CD4-positive, alpha-beta T cell treated with Interleukin-6 at 100 ng/mL for 8 hours (primary cell): ENCODE measurements around the gene CRYGS.
"Not testable (repeated sequence)": the region's sequence is repeated elsewhere in the genome, so short reads cannot be mapped to it uniquely, and the experiment has no call there.

Experiments
- DNase-seq: peaks from one replicate; pipeline ENCODE4 v3.0.0-alpha.2; 2020; ENCODE audit warnings: mixed read lengths, low spot score

The CRYGS gene

DNA sequence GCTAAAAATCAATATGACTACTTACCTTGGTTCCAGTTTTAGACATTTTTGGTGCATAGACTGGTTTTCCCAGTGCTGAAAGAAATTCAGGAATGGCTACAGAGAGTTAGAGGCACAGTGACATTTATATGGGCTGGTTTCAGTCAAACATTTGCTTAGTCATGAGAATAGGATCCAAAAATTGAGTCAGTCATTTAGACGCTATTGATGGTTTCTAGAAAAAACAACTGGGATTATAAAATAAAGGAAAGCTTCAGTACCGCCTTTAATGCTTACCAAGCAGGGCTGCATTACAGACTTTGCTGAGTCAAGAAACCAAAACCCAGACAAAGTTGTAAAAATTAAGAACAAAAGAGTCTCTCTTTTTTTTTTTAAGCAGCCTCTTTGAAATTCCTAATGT, at the start of gene CRYGS:
CRYGS (minus strand) TSS at position 100 of the 400 bp plus-strand sequence; CDS start at position 46, 54 bp downstream.
- no peak for DNase-seq

DNA sequence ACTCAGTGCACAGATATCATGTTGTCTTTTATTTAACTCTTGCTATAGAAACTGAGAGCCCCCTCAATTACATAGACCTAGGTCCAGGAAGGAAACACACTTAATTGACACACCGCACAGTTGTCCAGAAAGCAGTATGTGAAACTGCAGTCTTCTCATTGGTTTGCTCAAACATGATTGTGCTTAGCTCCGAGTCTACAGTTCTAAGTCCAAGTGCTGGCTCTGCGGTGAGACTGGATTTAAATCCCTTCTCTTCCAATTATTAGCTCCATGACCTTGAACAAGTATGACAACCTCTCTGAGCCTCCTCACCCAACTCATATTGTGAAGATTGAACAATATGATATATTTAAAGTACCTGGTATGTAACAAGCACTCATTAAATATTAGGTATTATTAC, 49.7 kb upstream of the CRYGS start:
- no peak for DNase-seq

DNA sequence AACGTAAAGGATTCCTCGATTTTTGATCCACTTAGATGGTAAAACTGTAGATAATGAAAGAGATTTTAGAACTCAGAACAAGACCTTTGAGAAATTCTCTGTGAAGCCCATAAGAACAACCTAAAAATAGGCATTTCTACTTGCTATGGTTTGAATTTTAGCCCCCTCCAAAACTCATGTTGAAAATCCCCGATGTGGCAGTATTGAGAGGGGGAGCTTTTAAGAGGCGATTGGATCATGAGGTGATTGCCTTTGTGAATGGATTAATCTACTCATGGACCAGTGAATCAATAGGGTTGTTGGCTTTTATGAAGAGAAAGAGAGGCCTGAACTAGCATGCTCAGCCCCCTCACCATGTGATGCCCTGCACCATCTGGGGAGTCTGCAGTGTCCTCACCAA, 48.5 kb upstream of the CRYGS start:
- no peak for DNase-seq

DNA sequence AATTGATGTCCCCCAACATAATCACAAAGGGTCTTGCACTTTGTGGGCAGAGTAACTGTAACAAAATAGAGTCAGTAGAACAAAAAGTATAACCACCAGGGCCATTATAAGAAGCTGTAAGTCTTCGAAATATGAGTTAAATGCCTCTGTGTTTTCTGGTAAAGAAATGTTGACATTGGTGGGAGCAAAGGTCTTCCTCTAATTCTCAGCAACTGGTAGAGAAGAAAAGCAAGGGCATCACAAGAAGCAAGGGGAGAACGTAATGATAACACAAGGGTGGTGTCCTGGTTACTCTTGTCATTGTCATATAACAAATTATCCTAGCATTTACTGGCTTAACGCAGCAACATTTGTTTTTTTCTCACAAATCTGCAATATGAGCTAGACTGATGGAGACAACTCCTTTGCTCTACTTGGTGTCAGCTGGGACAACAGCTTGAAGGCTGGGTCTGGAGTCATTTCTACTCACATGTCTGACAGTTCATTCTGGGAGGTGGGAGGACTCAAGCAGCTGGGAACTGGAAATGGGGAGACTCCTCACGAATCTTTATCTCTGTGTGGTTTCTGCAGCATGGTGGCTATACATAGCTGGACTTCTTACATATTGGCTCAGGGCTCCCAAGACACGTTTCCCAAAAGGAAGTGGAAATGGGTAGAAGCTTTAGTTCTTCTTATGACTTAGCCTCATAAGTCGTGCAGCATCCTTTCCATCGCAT, 46.6 kb upstream of the CRYGS start:
- no peak for DNase-seq

DNA sequence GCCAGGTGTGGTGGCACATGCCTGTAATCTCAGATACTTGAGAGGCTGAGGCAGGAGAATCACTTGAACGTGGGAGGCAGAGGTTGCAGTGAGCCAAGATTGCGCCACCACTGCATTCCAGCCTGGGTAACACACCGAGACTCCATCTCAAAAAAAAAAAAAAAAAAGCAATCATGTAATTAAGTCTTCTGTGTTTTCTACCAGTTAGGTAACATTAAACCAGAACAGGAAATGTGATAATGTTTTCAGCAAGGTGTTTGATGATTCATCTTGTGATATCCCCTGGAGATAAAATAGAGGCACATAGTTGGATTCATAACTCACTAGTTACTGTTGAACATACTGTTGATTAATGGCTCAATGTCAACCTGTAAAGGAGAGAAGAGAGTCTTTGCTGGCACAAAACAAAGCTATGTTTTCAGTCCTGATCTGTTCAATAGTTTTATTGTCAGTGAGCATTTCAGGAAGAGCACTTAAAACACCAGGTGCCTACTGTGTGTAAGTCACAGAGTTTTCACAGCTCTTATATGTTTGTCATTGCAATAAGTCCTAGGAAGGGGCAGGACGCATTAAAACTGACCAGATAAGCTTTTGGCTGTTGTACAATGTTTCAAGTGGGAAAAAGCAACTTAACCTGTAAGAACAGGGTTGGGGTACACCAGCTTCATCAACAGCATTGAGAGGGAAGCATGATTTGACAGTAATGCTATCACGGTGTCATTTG, 45.8 kb upstream of the CRYGS start:
- peak; percentile 36 for DNase-seq

DNA sequence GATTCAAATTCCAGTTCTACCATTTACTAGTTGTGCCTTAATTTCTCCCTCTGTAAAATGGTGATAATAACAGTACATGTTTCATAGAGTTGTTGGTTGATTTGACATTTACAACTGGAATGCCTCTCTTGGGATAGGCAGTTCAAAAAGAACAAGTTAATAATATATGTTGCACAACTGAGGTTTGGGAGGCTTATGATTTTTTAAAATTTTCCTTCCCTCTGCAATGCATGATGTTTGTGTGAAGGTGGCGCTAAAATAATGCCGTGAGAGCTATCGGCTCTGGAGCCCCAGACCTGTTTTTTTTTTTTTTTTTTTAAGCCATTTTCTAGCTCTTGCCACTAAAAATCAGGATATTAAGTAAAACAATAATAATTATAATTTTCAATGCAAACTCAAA, 44.9 kb upstream of the CRYGS start:
- no peak for DNase-seq

DNA sequence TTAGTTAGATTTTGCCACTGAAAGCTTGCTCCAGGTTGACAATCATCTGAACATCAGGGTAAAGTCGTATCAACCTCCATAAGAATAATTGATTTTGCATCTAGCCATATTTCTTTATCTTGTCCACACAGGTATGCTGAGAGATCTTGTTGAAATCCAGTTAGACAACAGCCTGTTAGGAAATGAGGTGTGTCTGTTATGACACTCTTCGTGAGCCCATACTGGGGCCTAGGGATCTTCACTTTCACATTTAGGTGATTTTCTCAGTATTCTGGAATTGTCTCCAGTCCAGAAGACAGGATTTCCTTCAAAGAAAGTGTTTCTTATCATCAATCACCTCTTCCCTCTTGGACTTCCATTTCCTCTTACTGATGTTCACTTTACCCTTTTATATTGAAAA, 44.5 kb upstream of the CRYGS start:
- no peak for DNase-seq

DNA sequence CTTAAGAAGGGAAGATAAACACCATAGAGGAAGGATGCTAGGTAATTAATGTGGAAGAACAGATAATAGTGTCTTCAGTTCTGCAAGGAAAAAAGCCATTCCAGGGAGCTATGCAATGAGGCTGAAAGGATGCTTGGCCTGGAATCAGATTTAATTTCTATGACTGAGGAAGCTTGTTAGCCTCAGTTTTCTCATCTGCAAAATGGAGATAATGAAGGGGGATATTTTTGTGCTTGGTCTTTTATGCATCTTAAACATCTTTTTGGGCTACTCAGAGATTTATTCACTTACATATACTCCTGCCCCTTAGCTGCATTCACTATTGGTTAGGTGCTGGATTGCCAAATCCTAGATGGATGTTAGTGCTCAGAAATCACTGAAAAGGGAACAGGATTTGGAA, 43.0 kb upstream of the CRYGS start:
- no peak for DNase-seq

DNA sequence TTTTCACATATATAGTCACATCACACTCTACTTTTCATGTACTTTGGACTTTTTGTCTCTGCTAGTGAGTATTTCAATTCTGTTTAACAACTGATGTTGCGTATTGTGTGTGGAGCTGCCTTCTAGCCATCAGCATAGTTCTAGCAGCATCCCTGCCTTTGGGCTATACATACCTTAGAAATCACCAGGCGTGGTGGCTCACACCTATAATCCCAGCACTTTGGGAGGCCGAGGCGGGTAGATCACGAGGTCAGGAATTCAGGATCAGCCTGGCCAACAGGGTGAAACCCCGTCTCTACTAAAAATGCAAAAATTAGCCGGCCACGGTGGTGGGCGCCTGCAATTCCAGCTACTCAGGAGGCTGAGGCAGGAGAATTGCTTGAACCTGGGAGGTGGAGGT, 42.1 kb upstream of the CRYGS start:
- DNase-seq: not testable (repeated sequence)

DNA sequence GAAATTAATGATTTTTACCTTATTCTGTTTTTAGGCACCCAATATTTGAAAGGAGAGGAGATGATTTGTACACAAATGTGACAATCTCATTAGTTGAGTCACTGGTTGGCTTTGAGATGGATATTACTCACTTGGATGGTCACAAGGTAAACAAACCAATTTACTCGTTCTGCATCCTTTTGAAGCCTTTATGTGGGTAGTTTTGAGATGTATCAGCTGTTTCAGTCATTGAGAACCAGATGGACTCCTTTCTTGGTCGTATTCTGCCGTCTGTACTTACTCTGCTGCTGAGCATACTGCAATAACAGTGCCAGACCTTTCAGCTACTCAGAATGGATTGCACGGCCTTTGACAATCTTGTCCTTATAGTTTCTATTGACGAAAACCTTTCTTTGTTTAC, 39.7 kb upstream of the CRYGS start:
- no peak for DNase-seq

DNA sequence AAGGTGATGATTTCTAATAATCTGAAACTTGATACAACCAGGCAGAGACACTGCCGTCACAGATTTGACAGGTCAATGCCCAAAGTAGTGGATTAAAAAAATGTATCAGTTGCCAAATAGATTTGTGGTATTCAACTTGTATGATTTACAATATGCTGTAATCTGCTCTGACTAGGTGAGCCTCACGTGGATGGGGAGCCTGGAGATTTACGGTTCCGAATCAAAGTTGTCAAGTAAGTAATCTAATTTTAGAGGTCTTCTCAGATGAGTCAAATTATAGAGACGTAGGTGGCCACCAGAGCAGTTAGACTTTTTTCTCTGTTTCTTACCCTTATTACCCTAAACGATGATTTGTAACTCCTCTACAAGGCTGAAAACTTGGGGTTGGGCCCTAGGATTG, 38.4 kb upstream of the CRYGS start:
- no peak for DNase-seq

DNA sequence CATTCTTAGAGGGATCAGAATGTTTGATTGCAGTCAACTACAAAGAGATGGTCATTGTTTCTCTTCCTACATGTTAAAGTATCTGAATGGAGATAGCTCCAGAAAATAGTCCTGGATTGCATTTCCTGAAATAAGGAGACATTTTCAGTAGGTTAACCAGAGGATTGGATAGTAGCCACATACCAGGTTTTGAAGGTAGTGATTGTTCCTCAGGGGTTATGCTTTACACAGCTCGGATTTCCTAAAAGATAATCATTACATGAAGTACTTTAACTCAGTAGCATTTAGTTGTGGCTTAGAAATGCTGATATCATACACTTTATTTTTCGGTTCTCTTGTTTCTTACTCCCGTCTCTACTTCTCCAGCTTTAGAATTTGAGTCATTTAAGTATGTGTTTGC, 36.6 kb upstream of the CRYGS start:
- no peak for DNase-seq

DNA sequence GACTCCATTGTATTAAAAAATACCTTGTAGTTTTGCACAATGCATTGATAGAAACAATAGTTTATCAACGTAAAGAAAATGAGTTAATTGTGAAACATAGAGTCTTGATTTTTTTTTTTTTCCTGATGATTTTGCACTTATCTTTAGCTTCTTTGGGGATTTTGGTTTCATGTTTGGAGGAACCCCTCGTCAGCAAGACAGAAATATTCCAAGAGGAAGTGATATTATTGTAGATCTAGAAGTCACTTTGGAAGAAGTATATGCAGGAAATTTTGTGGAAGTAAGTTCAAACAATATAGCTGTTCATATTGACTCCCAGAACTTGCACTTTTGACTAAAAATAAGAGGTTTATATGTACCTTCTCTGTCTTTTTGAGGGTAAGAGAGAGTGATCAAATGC, 33.3 kb upstream of the CRYGS start:
- DNase-seq: no peak

DNA sequence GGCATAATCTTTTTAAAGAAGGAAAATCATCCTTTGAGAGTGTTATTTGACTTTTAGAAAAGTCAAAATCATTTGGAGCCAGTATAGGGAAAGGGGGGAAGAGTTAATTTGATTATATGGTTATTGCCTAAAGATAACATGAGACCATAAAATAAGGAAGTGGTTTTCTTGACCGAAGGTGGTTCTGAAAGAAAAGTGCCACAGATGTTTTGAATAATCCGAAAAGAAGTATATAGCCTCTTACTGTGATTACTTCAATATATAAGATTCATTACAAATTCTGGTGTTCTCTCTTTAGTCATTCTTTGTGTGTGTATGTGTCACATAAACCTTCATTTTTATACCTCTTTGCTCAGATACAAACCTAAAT, 27.4 kb upstream of the CRYGS start:
- DNase-seq: no peak

DNA sequence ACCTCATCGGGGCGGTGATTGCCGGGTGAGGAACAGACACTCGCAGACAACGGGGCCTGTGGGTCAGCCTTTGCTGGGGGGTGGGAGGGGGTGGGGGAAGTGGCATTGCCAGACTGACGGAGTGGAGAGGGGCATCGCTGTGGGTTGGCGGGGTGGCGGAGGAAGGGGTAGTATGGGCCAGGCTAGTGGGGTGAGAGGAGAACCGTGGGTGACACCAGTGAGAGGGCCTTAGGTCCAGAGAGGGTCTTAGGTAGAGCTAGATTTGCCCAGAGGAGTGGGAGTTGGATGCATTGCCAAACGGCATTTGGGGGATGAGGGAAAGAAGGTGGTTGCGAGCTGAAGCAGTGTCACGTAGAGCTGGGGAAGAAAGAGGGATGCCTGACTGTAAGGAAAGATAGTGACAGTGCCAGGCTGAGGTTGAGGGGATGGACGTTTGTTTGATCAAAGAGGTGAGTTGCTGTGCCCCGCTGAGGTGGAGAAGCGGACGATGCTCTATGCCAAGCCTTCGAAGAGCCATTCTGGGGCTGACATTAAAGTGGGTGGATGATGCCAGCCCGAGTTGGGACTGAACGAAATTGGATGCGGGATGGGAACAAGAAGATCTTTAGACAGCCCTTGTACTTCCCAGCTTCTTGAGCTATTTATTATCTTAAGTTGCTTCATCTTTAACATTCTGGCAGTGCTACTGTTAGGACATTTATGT, 26.9 kb upstream of the CRYGS start:
- DNase-seq: no peak

DNA sequence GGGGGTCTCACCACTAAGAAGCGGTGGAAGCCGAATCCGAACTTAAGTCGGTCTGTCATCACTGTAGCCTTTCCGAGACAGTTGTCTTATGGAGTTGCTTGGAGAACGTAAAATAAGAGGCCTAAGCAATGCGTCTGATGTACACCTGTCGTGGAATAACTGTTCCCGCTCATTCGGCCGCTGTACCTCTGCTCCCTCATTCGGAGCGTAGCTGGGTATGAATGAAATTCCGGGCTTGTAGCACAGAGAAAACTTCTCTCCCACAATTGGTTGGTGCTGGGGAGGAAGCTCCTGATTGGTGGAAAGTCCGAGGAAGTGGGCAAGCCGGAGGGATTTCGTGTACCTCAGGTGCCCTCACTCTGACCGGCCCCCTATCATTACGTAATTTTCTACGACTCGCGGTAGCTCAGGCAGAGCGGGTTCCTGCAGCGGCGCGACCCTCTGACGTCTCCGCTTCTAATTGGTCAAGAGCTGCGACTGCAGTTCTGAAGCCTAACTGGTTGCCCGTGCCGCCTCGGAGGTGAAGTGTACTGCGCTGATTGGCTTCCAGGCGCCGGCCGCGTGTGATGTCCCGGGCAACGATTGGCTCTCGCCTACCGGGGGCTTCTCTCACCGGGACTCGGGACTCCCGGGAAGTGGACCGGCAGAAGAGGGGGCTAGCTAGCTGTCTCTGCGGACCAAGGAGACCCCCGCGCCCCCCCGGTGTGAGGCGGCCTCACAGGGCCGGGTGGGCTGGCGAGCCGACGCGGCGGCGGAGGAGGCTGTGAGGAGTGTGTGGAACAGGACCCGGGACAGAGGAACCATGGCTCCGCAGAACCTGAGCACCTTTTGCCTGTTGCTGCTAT, 26.1 kb upstream of the CRYGS start, which contains the start of gene DNAJB11:
DNAJB11 (plus strand) TSS at position 625 of the 845 bp plus-strand sequence; CDS start at position 803, 178 bp downstream.
- DNase-seq: peak; percentile 99

DNA sequence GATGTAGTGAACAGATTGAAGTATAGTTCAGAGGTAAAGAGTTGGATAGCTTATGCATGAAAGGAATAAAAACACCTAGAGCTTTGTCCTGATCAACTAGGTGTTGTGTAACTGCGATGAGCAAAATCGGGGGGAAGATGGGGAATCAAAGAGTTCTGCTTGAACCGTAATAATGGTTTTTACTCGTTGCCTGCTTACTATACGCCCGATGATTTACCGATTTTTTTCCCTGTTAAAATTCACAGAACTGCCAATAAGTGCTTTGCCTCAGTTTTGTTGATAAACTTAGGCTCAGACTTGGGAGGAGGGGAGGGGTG, 25.6 kb upstream of the CRYGS start:
- DNase-seq: no peak

DNA sequence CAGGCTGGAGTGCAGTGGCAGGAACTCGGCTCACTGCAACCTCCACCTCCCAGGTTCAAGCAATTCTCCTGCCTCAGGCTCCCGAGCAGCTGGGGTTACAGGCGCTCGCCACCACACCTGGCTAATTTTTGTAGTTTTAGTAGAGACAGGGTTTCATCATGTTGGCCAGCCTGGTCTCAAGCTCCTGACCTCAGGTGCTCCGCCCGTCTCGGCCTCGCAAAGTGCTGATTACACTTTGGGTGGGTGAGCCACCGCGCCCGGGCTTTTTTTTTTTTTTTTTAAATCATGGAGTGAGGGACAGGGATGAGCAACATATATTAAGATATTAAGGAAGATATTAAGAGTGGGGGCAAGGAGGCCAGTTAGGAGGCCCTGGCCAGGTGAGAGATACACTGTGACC, 25.2 kb upstream of the CRYGS start:
- DNase-seq: not testable (repeated sequence)

DNA sequence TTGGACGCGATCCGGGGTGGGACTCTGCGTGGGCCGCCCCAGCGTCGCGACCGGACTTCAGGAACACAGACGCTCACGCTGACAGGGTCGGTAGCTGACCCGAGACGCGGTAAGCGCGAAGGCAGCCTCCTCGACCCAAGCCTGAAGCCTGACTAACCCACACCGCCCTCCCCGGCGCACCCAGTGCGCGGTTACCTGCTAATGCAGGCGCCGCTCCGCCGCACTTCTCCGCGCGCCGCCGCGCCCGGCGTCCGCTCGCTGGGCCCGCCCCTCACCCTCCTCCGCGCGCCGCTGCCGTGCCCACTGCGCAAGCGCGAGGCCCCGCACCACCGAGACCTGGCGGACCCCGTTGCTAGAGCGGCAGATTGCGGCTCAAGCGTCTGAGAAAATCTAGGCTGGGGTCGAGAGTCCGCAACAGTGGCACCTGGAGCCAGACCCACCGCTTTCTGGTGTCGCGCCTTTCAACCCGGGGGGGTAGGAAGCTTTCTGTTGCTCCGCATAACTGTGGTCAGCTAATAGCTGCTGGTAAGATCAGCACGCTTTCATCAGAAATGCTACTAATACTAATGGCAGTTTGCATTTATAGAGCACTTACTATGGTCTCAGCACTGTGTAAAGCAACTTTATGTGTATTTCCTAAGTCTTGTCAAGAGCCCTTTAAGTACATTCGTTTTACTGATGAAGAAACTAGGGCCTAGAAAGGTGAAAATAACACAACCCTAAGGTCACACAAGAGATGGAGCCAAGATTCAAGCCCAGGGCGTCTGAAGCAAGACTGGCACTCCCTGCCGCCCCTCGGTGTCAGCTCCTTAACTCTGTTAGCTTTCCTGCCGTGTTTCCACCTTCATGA, 23.1 kb upstream of the CRYGS start, which contains the start of gene TBCCD1:
TBCCD1 (minus strand) TSS at position 268 of the 850 bp plus-strand sequence. CDS start 3,010 bp downstream, outside the sequence.
- peak; percentile 92 for DNase-seq

DNA sequence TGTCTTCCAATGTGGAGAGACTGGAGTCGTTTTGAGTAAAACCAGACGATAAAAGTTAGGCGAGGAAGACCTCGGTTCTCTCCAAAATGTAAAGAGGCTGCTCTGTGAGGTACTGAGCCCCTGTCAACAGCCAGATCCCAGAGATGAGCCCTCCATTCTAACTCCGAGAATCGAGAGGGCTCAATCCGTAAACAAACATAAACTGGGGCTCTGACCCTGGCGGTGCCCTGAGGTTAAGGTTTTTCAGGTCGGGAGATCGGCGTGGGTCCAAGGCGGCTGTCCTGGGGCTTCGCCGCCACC, 22.5 kb upstream of the CRYGS start:
- no peak for DNase-seq

DNA sequence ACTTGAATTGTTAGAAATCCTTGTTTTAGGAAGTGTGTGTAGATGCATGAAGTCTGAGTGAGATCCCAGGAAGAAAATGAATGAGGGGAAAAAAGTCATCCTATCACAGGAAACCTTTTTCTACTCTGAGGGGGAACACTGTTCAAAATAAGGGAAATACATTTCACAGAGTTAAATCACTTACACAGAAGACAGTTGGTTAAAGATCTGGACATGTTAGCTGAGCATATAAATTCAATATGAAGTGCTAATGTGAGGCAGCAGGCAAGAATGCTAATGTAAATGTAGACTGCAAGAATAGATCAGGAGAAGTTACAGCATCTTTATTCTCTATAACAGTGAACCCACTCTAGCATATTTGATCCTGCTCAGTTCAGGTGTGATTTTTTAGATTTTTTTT, 20.4 kb upstream of the CRYGS start:
- DNase-seq: no peak
